SK-N-SH (cell line): ENCODE measurements around the gene APEH. TPM values are rescaled to one million over a fixed set of nuclear protein-coding genes. Genes with fewer than 3 reads are reported as not detected.
"Not testable (repeated sequence)": the region's sequence is repeated elsewhere in the genome, so short reads cannot be mapped to it uniquely, and the experiment has no call there.

Experiments
- CTCF ChIA-PET: fragments of 300-600, 350-600 bp; formaldehyde crosslinking; extraction: SDS; loops from one replicate; lab custom pipeline; 2021; lab: Yijun Ruan, JAX
- POLR2A ChIA-PET: fragments of 350-600 bp; sonication (Branson Sonifier 250); formaldehyde crosslinking; extraction: SDS; loops from one replicate; lab custom pipeline; 2020; ENCODE audit warnings: antibody characterized with exemption, inconsistent platforms; lab: Yijun Ruan, JAX
- DNase-seq: peaks from one replicate; pipeline ENCODE4 v3.0.0; 2012
- H2AFZ ChIP-seq: fragments of 200-600 bp; sonication (generic); 2 replicates; pipeline ENCODE4 v1.8.1; 2016; ENCODE audit warnings: antibody characterized with exemption, mild to moderate bottlenecking, low read depth
- H3F3A ChIP-seq: fragments of 200-600 bp; sonication (generic); replicated peaks from 2 replicates; pipeline ENCODE3; 2016; ENCODE audit warnings: antibody characterized with exemption, mild to moderate bottlenecking; ENCODE audit not compliant: insufficient read depth
- H3K27ac ChIP-seq, 2 experiments: fragments of 200-500 bp in 1 of 2; fragments of 200-600 bp in 1 of 2; sonication (Bioruptor generic) in 1 of 2; sonication (generic), shearing (Covaris generic) in 1 of 2; 2 replicates each; pipeline versions ENCODE4 v1.5.1 to v1.6.1; 2014 to 2016; ENCODE audit warnings: low read depth in 2 of 2, inconsistent platforms in 1 of 2, low read length in 1 of 2, mild to moderate bottlenecking in 1 of 2, mixed read lengths in 1 of 2
- H3K27me3 ChIP-seq: fragments of 200-600 bp; sonication (generic), shearing (Covaris generic); 2 replicates; pipeline ENCODE4 v1.6.1; 2016; ENCODE audit warnings: mixed run types; ENCODE audit not compliant: insufficient read depth
- H3K36me3 ChIP-seq, 2 experiments: fragments of 200-500 bp in 1 of 2; fragments of 200-600 bp in 1 of 2; sonication (Bioruptor generic) in 1 of 2; sonication (generic) in 1 of 2; replicated peaks in 1 of 2; 2 replicates each; pipeline versions ENCODE3 to v1.5.1; 2014 to 2016; ENCODE audit warnings: low read length in 1 of 2, mild to moderate bottlenecking in 1 of 2; ENCODE audit not compliant: insufficient read depth in 2 of 2, control insufficient read depth in 1 of 2
- H3K4me1 ChIP-seq, 2 experiments: fragments of 200-500 bp in 1 of 2; fragments of 200-600 bp in 1 of 2; sonication (Bioruptor generic) in 1 of 2; sonication (generic), shearing (Covaris generic) in 1 of 2; 2 replicates each; pipeline versions ENCODE4 v1.5.1 to v1.6.1; 2014 to 2016; ENCODE audit warnings: low read depth in 1 of 2, low read length in 1 of 2, mixed run types in 1 of 2; ENCODE audit not compliant: insufficient read depth in 2 of 2, control insufficient read depth in 1 of 2
- H3K4me2 ChIP-seq: fragments of 200-600 bp; sonication (generic), shearing (Covaris generic); 2 replicates; pipeline ENCODE4 v1.6.1; 2017; ENCODE audit warnings: mixed run types
- H3K4me3 ChIP-seq, 2 experiments: fragments of 200-500 bp in 1 of 2; fragments of 200-600 bp in 1 of 2; sonication (Bioruptor generic) in 1 of 2; sonication (generic), shearing (Covaris generic) in 1 of 2; 2 replicates each; pipeline versions ENCODE4 v1.5.1 to v1.8.1; 2014 to 2016; ENCODE audit warnings: low read depth in 2 of 2, inconsistent platforms in 1 of 2, low read length in 1 of 2, mild to moderate bottlenecking in 1 of 2, mixed read lengths in 1 of 2, moderate library complexity in 1 of 2
- H3K79me2 ChIP-seq: fragments of 200-600 bp; sonication (generic); 2 replicates; pipeline ENCODE4 v1.8.1; 2017; ENCODE audit warnings: mild to moderate bottlenecking; ENCODE audit not compliant: insufficient read depth
- H3K9ac ChIP-seq: fragments of 200-600 bp; sonication (generic); 2 replicates; pipeline ENCODE4 v1.6.1; 2017; ENCODE audit warnings: mixed run types
- H3K9me2 ChIP-seq: fragments of 200-600 bp; sonication (generic); 2 replicates; pipeline ENCODE4 v1.6.1; 2017; ENCODE audit warnings: mixed run types
- H3K9me3 ChIP-seq: fragments of 200-600 bp; sonication (generic); 2 replicates; pipeline ENCODE4 v1.6.1; 2017; ENCODE audit warnings: mixed run types, mild to moderate bottlenecking, moderate library complexity
- H4K20me1 ChIP-seq: fragments of 200-600 bp; sonication (generic); 2 replicates; pipeline ENCODE4 v1.6.1; 2017; ENCODE audit warnings: mild to moderate bottlenecking, mixed run types; ENCODE audit not compliant: insufficient read depth
- FOXM1 ChIP-seq: IDR thresholded peaks from 2 replicates; pipeline ENCODE4 v1.4.0; 2012; ENCODE audit warnings: low read depth, mild to moderate bottlenecking
- GABPA ChIP-seq: IDR thresholded peaks from 2 replicates; pipeline ENCODE4 v1.4.0; 2012; ENCODE audit warnings: low read depth, mild to moderate bottlenecking
- MAX ChIP-seq: IDR thresholded peaks from 2 replicates; pipeline ENCODE4 v1.4.0; 2012; ENCODE audit warnings: low read depth
- NFIC ChIP-seq: IDR thresholded peaks from 2 replicates; pipeline ENCODE4 v1.4.0; 2012; ENCODE audit warnings: borderline replicate concordance
- POLR2AphosphoS5 ChIP-seq: IDR thresholded peaks from 2 replicates; pipeline ENCODE4 v1.6.1; 2012; ENCODE audit warnings: low read depth, low read length
- REST ChIP-seq: IDR thresholded peaks from 2 replicates; pipeline ENCODE4 v1.6.1; 2012; ENCODE audit warnings: mild to moderate bottlenecking, low read depth, low read length, moderate library complexity
- WGBS: methylation state at CpG from one replicate; pipeline ENCODE4 v1.1.6; 2017; ENCODE audit warnings: low lambda C conversion rate; 5-methylcytosine and 5-hydroxymethylcytosine counted together
- polyA plus RNA-seq, 3 experiments: library from polyadenylated mRNA; depleted of rRNA; stranded (reverse); fragments of >200 nt; gene quantifications; 2 replicates each; pipeline ENCODE4 v1.2.3, GENCODE V29; 2012

The APEH gene
- polyA plus RNA-seq, 1 of the 3 experiments (the other 2 are of a cell fraction): 112 TPM

- no peak for TF ChIP-seq FOXM1
- no peak for TF ChIP-seq NFIC
- peak; percentile 73 for TF ChIP-seq POLR2AphosphoS5
- TF ChIP-seq MAX: peak; percentile 53
- TF ChIP-seq GABPA: peak; percentile 79
Observed at GRCh38 chr3:49689046-49689907, 15.1 kb downstream of the APEH start, which contains the start of the genes MST1 and RNF123 (continued).

GRCh38 chr3:49689908-49690624, 15.9 kb downstream of the APEH start:
- H3K27me3 ChIP-seq, POLR2A ChIA-PET, H3K9me2 ChIP-seq, H3F3A ChIP-seq, H4K20me1 ChIP-seq, H3K36me3 ChIP-seq, H3K9me3 ChIP-seq: not testable (repeated sequence)
- TF ChIP-seq REST: peak; percentile 53; the same call in 1 of the 2 replicates
- CTCF ChIA-PET: interaction anchor here (1.4 kb wide), 1 partner anchor 151 kb away, joined by 3 read pairs; no protein-coding TSS in a partner anchor
- 1% methylated on average over 14 of the region's 16 CpGs for WGBS
- Histone ChIP-seq H3K4me2 (peak overlapping the region; percentile 83), H3K79me2 (peaks cover 28% of the 10 kb centered on the region), H3K27ac (peak overlapping the region in 1 of 2 experiments; percentile 84; a peak in 1 of 4 replicates), H2AFZ (peak overlapping the region; percentile 74; the same call in 1 of the 2 replicates), H3K9ac (peak overlapping the region; percentile 87), H3K4me3 (peak overlapping the region; percentile 84 to 92), H3K4me1 (peaks cover 5 to 27% of the 10 kb centered on the region in 2 experiments; a peak in 2 of 4 replicates)
- DNase-seq: peak; percentile 50

- H3K9me2 ChIP-seq, H3K4me3 ChIP-seq, H3K9me3 ChIP-seq, H3K9ac ChIP-seq, POLR2A ChIA-PET, H2AFZ ChIP-seq, DNase-seq, H4K20me1 ChIP-seq, H3K27me3 ChIP-seq, H3F3A ChIP-seq, H3K27ac ChIP-seq, H3K36me3 ChIP-seq: not testable (repeated sequence)
- H3K79me2 ChIP-seq: peaks cover 28% of the 10 kb centered on the region
- WGBS: 86% methylated on average over 3 of the region's 3 CpGs
- CTCF ChIA-PET: interaction anchor here (0.7 to 0.8 kb wide), 2 partner anchors 10 to 151 kb away, joined by 3 read pairs; no protein-coding TSS in a partner anchor
- H3K4me2 ChIP-seq: peak overlapping the region; percentile 83
- peaks cover 5 to 27% of the 10 kb centered on the region in 2 experiments; a peak in 2 of 4 replicates for H3K4me1 ChIP-seq
Observed at GRCh38 chr3:49690856-49691255, 16.7 kb downstream of the APEH start.

- H3K36me3 ChIP-seq, POLR2A ChIA-PET, H3K27me3 ChIP-seq, H3F3A ChIP-seq, H3K9me3 ChIP-seq, H3K9ac ChIP-seq, H4K20me1 ChIP-seq, H3K27ac ChIP-seq, H2AFZ ChIP-seq, H3K9me2 ChIP-seq, DNase-seq, H3K4me3 ChIP-seq, H3K4me2 ChIP-seq: not testable (repeated sequence)
- H3K4me1 ChIP-seq: peaks cover 5 to 27% of the 10 kb centered on the region in 2 experiments; a peak in 2 of 4 replicates
- WGBS: 94% methylated on average over 3 of the region's 3 CpGs
- peaks cover 28% of the 10 kb centered on the region for H3K79me2 ChIP-seq
- CTCF ChIA-PET: interaction anchor here (0.7 to 0.8 kb wide), 2 partner anchors 10 to 152 kb away, joined by 3 read pairs; no protein-coding TSS in a partner anchor
Observed at GRCh38 chr3:49691481-49691880, 17.3 kb downstream of the APEH start.
